ENCODE results near the gene TTLL11.

GRCh38 chr9:122016309-122016708, 76.8 kb downstream of the TTLL11 start:
- TF ChIP-seq, protein P1, sequence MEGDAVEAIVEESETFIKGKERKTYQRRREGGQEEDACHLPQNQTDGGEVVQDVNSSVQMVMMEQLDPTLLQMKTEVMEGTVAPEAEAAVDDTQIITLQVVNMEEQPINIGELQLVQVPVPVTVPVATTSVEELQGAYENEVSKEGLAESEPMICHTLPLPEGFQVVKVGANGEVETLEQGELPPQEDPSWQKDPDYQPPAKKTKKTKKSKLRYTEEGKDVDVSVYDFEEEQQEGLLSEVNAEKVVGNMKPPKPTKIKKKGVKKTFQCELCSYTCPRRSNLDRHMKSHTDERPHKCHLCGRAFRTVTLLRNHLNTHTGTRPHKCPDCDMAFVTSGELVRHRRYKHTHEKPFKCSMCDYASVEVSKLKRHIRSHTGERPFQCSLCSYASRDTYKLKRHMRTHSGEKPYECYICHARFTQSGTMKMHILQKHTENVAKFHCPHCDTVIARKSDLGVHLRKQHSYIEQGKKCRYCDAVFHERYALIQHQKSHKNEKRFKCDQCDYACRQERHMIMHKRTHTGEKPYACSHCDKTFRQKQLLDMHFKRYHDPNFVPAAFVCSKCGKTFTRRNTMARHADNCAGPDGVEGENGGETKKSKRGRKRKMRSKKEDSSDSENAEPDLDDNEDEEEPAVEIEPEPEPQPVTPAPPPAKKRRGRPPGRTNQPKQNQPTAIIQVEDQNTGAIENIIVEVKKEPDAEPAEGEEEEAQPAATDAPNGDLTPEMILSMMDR (IDR thresholded peaks at IDR 0.05 in 4 of 5, conservative IDR thresholded peaks at IDR 0.05 in 1 of 5): no peak
- no peak for TF ChIP-seq POLR2A (IDR thresholded peaks at IDR 0.05)
